Peyer's patch (tissue), 4 donors: Measurements from ENCODE around the gene CDC23. TPM values are rescaled to one million over a fixed set of nuclear protein-coding genes. Genes with fewer than 3 reads are reported as not detected.
"Not testable (repeated sequence)": the region's sequence is repeated elsewhere in the genome, so short reads cannot be mapped to it uniquely, and the experiment has no call there.

ENCODE experiments used
- DNase-seq, 3 donors: peaks; one replicate each; pipeline ENCODE4 v3.0.0-alpha.2; 2017 to 2019
- H3K27ac ChIP-seq, 4 donors: fragments of 200-600 bp; sonication (generic); one replicate each; pipeline ENCODE4 v1.5.1; 2016 to 2019
- H3K27me3 ChIP-seq, 2 donors: fragments of 200-600 bp; sonication (generic); one replicate each; pipeline ENCODE4 v1.5.1; 2019
- H3K36me3 ChIP-seq, 3 donors: fragments of 200-600 bp; sonication (generic); one replicate each; pipeline ENCODE4 v1.5.1; 2016 to 2019
- H3K4me1 ChIP-seq, 4 donors: fragments of 200-600 bp; sonication (generic); one replicate each; pipeline ENCODE4 v1.5.1; 2016 to 2019
- H3K4me3 ChIP-seq, 4 donors: fragments of 200-600 bp; sonication (generic); 1 replicate in 3 of 4; 2 replicates in 1 of 4; pipeline ENCODE4 v1.5.1; 2016 to 2019; ENCODE audit warnings: mild to moderate bottlenecking in 1 of 4
- H3K9me3 ChIP-seq, 4 donors: fragments of 200-600 bp; sonication (generic); one replicate each; pipeline ENCODE4 v1.5.1; 2016 to 2019; ENCODE audit warnings: mild to moderate bottlenecking in 1 of 4
- POLR2A ChIP-seq, 2 donors: fragments of 450-650 bp; IDR thresholded peaks; one replicate each; pipeline ENCODE4 v1.5.1; 2017; ENCODE audit warnings: antibody characterized with exemption in 2 of 2, mild to moderate bottlenecking in 2 of 2, moderate library complexity in 2 of 2
- total RNA-seq, 4 donors: library from RNA; depleted of rRNA; stranded (reverse); fragments of >200 nt; gene quantifications; one replicate each; pipeline ENCODE4 v1.1.0, GENCODE V29; 2016
- TF ChIP-seq, protein P1 (sequence below), 6 experiments: fragments of 450-650 bp in 4 of 6; fragments of 200-600 bp in 2 of 6; sonication (generic) in 1 of 6; IDR thresholded peaks; one replicate each; pipeline ENCODE4 v1.5.1; 2017 to 2019; ENCODE audit warnings: antibody characterized with exemption in 6 of 6, mild to moderate bottlenecking in 3 of 6, moderate library complexity in 1 of 6

The CDC23 gene
- total RNA-seq, 4 donors from 2014 or later, result 9.3 to 24.8 (median 10.6) TPM

- no peaks in the 10 kb centered on the region for H3K36me3 ChIP-seq
- DNase-seq, result peak in 1 of 3 donors; percentile 49
- no peaks in the 10 kb centered on the region for H3K9me3 ChIP-seq
- no peaks in the 10 kb centered on the region for H3K27me3 ChIP-seq
- H3K4me3 ChIP-seq, result peak overlapping the region; percentile 84 to 99 (median 94)
- H3K27ac ChIP-seq, result peak overlapping the region; percentile 74 to 82 (median 78)
- TF ChIP-seq, protein P1, sequence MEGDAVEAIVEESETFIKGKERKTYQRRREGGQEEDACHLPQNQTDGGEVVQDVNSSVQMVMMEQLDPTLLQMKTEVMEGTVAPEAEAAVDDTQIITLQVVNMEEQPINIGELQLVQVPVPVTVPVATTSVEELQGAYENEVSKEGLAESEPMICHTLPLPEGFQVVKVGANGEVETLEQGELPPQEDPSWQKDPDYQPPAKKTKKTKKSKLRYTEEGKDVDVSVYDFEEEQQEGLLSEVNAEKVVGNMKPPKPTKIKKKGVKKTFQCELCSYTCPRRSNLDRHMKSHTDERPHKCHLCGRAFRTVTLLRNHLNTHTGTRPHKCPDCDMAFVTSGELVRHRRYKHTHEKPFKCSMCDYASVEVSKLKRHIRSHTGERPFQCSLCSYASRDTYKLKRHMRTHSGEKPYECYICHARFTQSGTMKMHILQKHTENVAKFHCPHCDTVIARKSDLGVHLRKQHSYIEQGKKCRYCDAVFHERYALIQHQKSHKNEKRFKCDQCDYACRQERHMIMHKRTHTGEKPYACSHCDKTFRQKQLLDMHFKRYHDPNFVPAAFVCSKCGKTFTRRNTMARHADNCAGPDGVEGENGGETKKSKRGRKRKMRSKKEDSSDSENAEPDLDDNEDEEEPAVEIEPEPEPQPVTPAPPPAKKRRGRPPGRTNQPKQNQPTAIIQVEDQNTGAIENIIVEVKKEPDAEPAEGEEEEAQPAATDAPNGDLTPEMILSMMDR (IDR thresholded peaks at IDR 0.05), result no peak
- no peak for TF ChIP-seq POLR2A (IDR thresholded peaks at IDR 0.05)
- H3K4me1 ChIP-seq, result peaks cover 0 to 17% (median 4%) of the 10 kb centered on the region in 4 donors
Measured at GRCh38 chr5:138212828-138213160, 329 bp downstream of the CDC23 start.

DNA sequence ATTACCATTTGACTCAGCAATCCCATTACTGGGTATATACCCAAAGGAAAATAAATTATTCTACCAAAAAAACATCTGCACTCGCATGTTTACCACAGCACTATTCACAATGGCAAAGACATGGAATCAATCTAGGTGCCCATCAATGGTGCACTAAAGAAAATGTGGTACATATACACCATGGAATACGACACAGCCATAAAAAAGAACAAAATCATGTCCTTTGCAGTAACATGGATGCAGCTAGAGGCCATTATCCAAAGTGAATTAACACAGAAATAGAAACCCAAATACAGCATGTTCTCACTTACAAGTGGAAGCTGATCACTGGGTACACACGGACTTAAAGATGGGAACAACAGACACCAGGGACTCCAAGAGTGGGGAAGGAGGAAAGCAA lies 2.1 kb downstream of the CDC23 start:
- Histone ChIP-seq H3K4me3 (no peak overlapping the region), H3K27me3 (no peaks in the 10 kb centered on the region), H3K36me3 (peaks cover 0 to 8% (median 0%) of the 10 kb centered on the region in 3 donors), H3K4me1 (peaks cover 0 to 17% (median 4%) of the 10 kb centered on the region in 4 donors), H3K27ac (no peak overlapping the region), H3K9me3 (no peaks in the 10 kb centered on the region)
- TF ChIP-seq, protein P1 (IDR thresholded peaks at IDR 0.05), result no peak
- TF ChIP-seq POLR2A (IDR thresholded peaks at IDR 0.05), result no peak
- DNase-seq, result no peak

DNA sequence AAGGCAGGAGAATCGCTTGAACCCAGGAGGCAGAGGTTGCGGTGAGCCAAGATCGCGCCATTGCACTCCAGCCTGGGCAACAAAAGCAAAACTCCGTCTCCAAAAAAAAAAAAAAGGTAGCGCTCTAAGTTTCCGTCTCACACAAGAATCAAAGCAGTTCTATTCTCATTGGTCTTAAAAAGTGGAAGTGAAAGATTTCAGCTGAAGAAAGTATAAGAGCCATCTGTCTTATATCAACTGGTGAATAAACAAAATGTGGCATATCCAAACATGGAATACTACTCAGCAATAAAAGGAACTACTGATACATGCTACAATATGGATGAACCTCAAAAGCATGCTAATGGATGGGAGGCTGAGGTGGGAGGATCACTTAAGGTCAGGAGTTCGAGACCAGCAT lies 19.3 kb downstream of the CDC23 start:
- not testable (repeated sequence) for DNase-seq

GRCh38 chr5:138192826-138193225 lies 20.3 kb downstream of the CDC23 start:
- H3K36me3 ChIP-seq, result peaks cover 0 to 84% (median 0%) of the 10 kb centered on the region in 3 donors
- no peak overlapping the region for H3K4me3 ChIP-seq
- no peak overlapping the region for H3K27ac ChIP-seq
- no peaks in the 10 kb centered on the region for H3K27me3 ChIP-seq
- no peaks in the 10 kb centered on the region for H3K9me3 ChIP-seq
- no peaks in the 10 kb centered on the region for H3K4me1 ChIP-seq
- TF ChIP-seq POLR2A (IDR thresholded peaks at IDR 0.05), result no peak
- TF ChIP-seq, protein P1 (IDR thresholded peaks at IDR 0.05), result no peak
- DNase-seq, result no peak

More for the DNA sequence above, 19.3 kb downstream of the CDC23 start:
- H3K27ac ChIP-seq, H3K27me3 ChIP-seq, H3K9me3 ChIP-seq, H3K4me3 ChIP-seq, H3K4me1 ChIP-seq: not testable (repeated sequence)
- peaks cover 0 to 82% (median 0%) of the 10 kb centered on the region in 3 donors for H3K36me3 ChIP-seq

DNA sequence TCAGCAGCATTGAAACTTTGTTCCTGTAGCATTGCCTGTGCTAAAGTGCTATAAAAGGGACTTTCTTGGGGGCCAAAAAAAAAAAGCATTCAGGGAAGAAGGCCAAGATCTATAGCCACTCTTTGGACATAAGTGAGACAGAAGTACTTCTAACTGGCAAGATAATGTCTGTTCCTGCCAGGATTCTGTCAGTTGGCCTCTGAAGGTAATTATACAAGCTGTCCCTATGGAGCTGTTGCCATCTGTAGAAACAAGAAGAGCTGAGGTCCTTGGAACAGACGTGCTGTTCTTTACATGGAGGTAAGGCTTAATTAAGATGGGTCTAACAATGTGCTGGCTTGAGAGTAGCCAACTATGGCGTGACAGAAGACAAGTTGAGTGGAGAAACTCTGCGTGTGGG lies 24.5 kb downstream of the CDC23 start:
- peaks cover 0 to 88% (median 0%) of the 10 kb centered on the region in 3 donors for H3K36me3 ChIP-seq

GRCh38 chr5:138186002-138186447 lies 27.1 kb downstream of the CDC23 start:
- no peak for DNase-seq
- H3K4me1 ChIP-seq, result no peaks in the 10 kb centered on the region
- no peak overlapping the region for H3K4me3 ChIP-seq
- H3K27ac ChIP-seq, result no peak overlapping the region
- no peak for TF ChIP-seq POLR2A (IDR thresholded peaks at IDR 0.05)
- TF ChIP-seq, protein P1 (IDR thresholded peaks at IDR 0.05), result no peak
- H3K36me3 ChIP-seq, result peaks cover 0 to 64% (median 0%) of the 10 kb centered on the region in 3 donors
- no peaks in the 10 kb centered on the region for H3K27me3 ChIP-seq
- H3K9me3 ChIP-seq, result no peaks in the 10 kb centered on the region

More for the DNA sequence above, 24.5 kb downstream of the CDC23 start:
- Histone ChIP-seq H3K4me1 (no peaks in the 10 kb centered on the region), H3K27me3 (no peaks in the 10 kb centered on the region), H3K27ac (no peak overlapping the region), H3K9me3 (no peaks in the 10 kb centered on the region), H3K4me3 (no peak overlapping the region)
- TF ChIP-seq POLR2A (IDR thresholded peaks at IDR 0.05), result no peak
- TF ChIP-seq, protein P1 (IDR thresholded peaks at IDR 0.05), result no peak
- DNase-seq, result no peak
